ENCODE results near the gene GPRC5D.

- TF ChIP-seq POLR2A (IDR thresholded peaks at IDR 0.05) (no peak), CTCF (IDR thresholded peaks at IDR 0.05) (peak; percentile 33 to 47 (median 37))
Measured at GRCh38 chr12:12985817-12986408, 33.9 kb upstream of the GPRC5D start.

Measured in testis (tissue), 2 donors.